Measurements from ENCODE around the gene ZCRB1.

- TF ChIP-seq POLR2AphosphoS5 (IDR thresholded peaks at IDR 0.05; ENCODE audit: low read depth, low read length) (no peak), SIN3A (IDR thresholded peaks at IDR 0.05; ENCODE audit: borderline replicate concordance, insufficient read depth, low read length) (no peak)
These were observed 63.6 kb downstream of the ZCRB1 start for GRCh38 chr12:42262271-42262670.

Measured in PFSK-1 (cell line).